ENCODE data around the gene CYP3A5. TPM values are rescaled to one million over a fixed set of nuclear protein-coding genes. Genes with fewer than 3 reads are reported as not detected.

Gene CYP3A5
- total and polyA plus RNA-seq, 2 of the 8 experiments (the other 6 are each of a cell fraction or from before 2014, with no cell fraction given): 0.06 TPM; not detected in 1

GRCh38 chr7:99672573-99672972 is 7.2 kb downstream of the CYP3A5 start:
- Histone ChIP-seq H2AFZ (ENCODE audit: low read length) (no peak overlapping the region), H3K4me2 (ENCODE audit: insufficient read depth in 1 of 2, low read depth in 2 of 2, low read length in 2 of 2) (no peak overlapping the region), H3K4me1 (replicated peaks in 1 of 4; ENCODE audit: control insufficient read depth in 3 of 4, insufficient read depth in 4 of 4, low read length in 3 of 4) (no peaks in the 10 kb centered on the region), H2BK20ac (ENCODE audit: low read length) (no peak overlapping the region), H3K79me2 (ENCODE audit: control insufficient read depth in 1 of 2, insufficient read depth in 2 of 2, low read length in 2 of 2) (no peaks in the 10 kb centered on the region), H3K23me2 (ENCODE audit: low read depth, low read length) (no peaks in the 10 kb centered on the region), H3K18ac (ENCODE audit: extremely low read depth, low read length) (no peak overlapping the region), H4K91ac (replicated peaks; ENCODE audit: insufficient read length, low read length) (no peak overlapping the region), H4K20me1 (replicated peaks in 1 of 2; ENCODE audit: control insufficient read depth in 1 of 2, insufficient read depth in 2 of 2, low read length in 2 of 2) (peaks cover 0 to 1% of the 10 kb centered on the region in 2 experiments), H4K8ac (ENCODE audit: extremely low read depth, insufficient read depth, low read length) (no peak overlapping the region), H2BK5ac (ENCODE audit: low read depth, low read length) (no peak overlapping the region), H3K36me3 (ENCODE audit: control insufficient read depth in 2 of 4, insufficient read depth in 4 of 4, low read length in 3 of 4) (no peaks in the 10 kb centered on the region), H2AK5ac (ENCODE audit: low read depth, low read length) (no peak overlapping the region), H3K4me3 (ENCODE audit: extremely low read depth in 1 of 4, insufficient read depth in 2 of 4, low read depth in 3 of 4, low read length in 4 of 4) (no peak overlapping the region), H3K9me3 (ENCODE audit: insufficient read depth in 2 of 2, low read depth in 1 of 2, low read length in 1 of 2) (no peaks in the 10 kb centered on the region), H3K9ac (replicated peaks in 1 of 4; ENCODE audit: extremely low read depth in 1 of 4, low read depth in 3 of 4, low read length in 3 of 4) (no peak overlapping the region), H3K14ac (ENCODE audit: insufficient read length) (no peak overlapping the region), H3K79me1 (ENCODE audit: low read depth, low read length) (no peaks in the 10 kb centered on the region), H2BK120ac (replicated peaks; ENCODE audit: low read depth, low read length) (no peak overlapping the region), H3K27me3 (replicated peaks in 1 of 4; ENCODE audit: control insufficient read depth in 3 of 4, extremely low read depth in 1 of 4, insufficient read depth in 3 of 4, low read length in 3 of 4) (no peaks in the 10 kb centered on the region), H4K5ac (ENCODE audit: insufficient read length, low read depth, low read length) (no peak overlapping the region), H3K4ac (replicated peaks; ENCODE audit: insufficient read length, low read depth, low read length) (no peak overlapping the region), H2BK15ac (ENCODE audit: low read length) (no peak overlapping the region), H3K23ac (ENCODE audit: insufficient read length) (no peak overlapping the region), H2BK12ac (ENCODE audit: low read depth, low read length) (no peak overlapping the region), H3K27ac (ENCODE audit: low read depth, low read length) (no peak overlapping the region), H3K56ac (replicated peaks; ENCODE audit: insufficient read length, low read depth, low read length) (no peak overlapping the region)
- POLR2A ChIA-PET (ENCODE audit: partially characterized antibody): no interaction called here
- DNase-seq (ENCODE audit: low read depth in 1 of 2, low spot score in 2 of 2) (no peak), FAIRE-seq (no peak)
- 93% methylated on average over 7 of the region's 7 CpGs; no CpG with 5 or more reads in 1 of the 2 experiments for WGBS, 2 experiments (ENCODE audit: extremely low coverage in 1 of 2, insufficient coverage in 1 of 2, insufficient read length in 1 of 2, insufficient replicate concordance in 2 of 2, low coverage in 1 of 2, low lambda C conversion rate in 2 of 2, missing lambda C conversion rate in 1 of 2)
- CTCF ChIA-PET (ENCODE audit: partially characterized antibody): no interaction called here
- no peak for TF ChIP-seq TAF1 (IDR thresholded peaks at IDR 0.05; ENCODE audit: low read depth, low read length)
- no peak for TF ChIP-seq RBBP5 (IDR thresholded peaks at IDR 0.05; ENCODE audit: borderline replicate concordance, low read depth, low read length)
- TF ChIP-seq, protein P1, sequence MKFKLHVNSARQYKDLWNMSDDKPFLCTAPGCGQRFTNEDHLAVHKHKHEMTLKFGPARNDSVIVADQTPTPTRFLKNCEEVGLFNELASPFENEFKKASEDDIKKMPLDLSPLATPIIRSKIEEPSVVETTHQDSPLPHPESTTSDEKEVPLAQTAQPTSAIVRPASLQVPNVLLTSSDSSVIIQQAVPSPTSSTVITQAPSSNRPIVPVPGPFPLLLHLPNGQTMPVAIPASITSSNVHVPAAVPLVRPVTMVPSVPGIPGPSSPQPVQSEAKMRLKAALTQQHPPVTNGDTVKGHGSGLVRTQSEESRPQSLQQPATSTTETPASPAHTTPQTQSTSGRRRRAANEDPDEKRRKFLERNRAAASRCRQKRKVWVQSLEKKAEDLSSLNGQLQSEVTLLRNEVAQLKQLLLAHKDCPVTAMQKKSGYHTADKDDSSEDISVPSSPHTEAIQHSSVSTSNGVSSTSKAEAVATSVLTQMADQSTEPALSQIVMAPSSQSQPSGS (IDR thresholded peaks at IDR 0.05; ENCODE audit: low read length): no peak
- no peak for TF ChIP-seq SUZ12 (IDR thresholded peaks at IDR 0.05; ENCODE audit: low read length)
- TF ChIP-seq SIRT6 (IDR thresholded peaks at IDR 0.05; ENCODE audit: low read length): no peak
- TF ChIP-seq TAF7 (optimal IDR thresholded peaks at IDR 0.05; ENCODE audit: borderline replicate concordance, low read depth, low read length): no peak
- no peak for TF ChIP-seq CTBP2 (IDR thresholded peaks at IDR 0.05; ENCODE audit: borderline replicate concordance, insufficient read depth, insufficient read length, low read length)
- no peak for TF ChIP-seq YY1 (IDR thresholded peaks at IDR 0.05; ENCODE audit: low read depth, low read length)
- no peak for TF ChIP-seq SIN3A (conservative IDR thresholded peaks at IDR 0.05 in 1 of 2, IDR thresholded peaks at IDR 0.05 in 1 of 2; ENCODE audit: low read depth in 1 of 2, low read length in 2 of 2)
- TF ChIP-seq RNF2 (IDR thresholded peaks at IDR 0.05; ENCODE audit: borderline replicate concordance, low read depth, low read length, missing control alignments, poor library complexity, severe bottlenecking): no peak
- TF ChIP-seq EZH2 (IDR thresholded peaks at IDR 0.05; ENCODE audit: low read depth, low read length, severe bottlenecking): no peak
- no peak for TF ChIP-seq GABPA (IDR thresholded peaks at IDR 0.05; ENCODE audit: borderline replicate concordance, insufficient read depth, low read length)

Measured in H1 (cell line).